Keratinocyte (primary cell): ENCODE data around the gene EMP1.

ENCODE experiments used
- EZH2 ChIP-seq: IDR thresholded peaks from one replicate; pipeline ENCODE4 v1.6.1; 2012; ENCODE audit warnings: inconsistent platforms, mild to moderate bottlenecking, low read length, moderate library complexity
- TF ChIP-seq, protein P1 (sequence below), 3 experiments: IDR thresholded peaks in 1 of 3; conservative IDR thresholded peaks in 1 of 3; optimal IDR thresholded peaks in 1 of 3; 2 replicates in 2 of 3; 3 replicates in 1 of 3; pipeline versions ENCODE3 to v1.5.1; 2011; ENCODE audit warnings: low read length in 3 of 3, mild to moderate bottlenecking in 3 of 3, moderate library complexity in 2 of 3, control low read depth in 1 of 3, inconsistent platforms in 1 of 3; ENCODE audit not compliant: insufficient read depth in 2 of 3; ENCODE audit errors: extremely low read depth in 1 of 3

DNA sequence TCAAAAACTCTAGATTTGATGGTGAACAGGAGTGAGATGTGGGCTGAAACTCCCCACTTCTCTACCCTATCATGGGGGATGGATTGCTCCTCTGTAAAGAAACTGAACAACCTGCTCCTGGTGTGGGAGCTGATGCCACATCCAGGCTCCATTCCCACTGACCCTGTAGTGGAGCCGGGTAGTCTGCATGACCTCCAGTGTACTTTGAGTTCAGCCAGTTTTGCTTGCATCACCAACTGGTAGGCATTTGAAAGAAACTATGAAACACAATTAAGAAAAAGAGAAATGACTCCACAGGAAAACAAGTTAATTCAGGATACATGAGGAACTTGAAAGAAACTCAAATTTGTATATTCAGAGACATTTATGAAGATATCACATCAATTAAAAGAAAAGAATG, 27.3 kb upstream of the EMP1 start:
- TF ChIP-seq, protein P1, sequence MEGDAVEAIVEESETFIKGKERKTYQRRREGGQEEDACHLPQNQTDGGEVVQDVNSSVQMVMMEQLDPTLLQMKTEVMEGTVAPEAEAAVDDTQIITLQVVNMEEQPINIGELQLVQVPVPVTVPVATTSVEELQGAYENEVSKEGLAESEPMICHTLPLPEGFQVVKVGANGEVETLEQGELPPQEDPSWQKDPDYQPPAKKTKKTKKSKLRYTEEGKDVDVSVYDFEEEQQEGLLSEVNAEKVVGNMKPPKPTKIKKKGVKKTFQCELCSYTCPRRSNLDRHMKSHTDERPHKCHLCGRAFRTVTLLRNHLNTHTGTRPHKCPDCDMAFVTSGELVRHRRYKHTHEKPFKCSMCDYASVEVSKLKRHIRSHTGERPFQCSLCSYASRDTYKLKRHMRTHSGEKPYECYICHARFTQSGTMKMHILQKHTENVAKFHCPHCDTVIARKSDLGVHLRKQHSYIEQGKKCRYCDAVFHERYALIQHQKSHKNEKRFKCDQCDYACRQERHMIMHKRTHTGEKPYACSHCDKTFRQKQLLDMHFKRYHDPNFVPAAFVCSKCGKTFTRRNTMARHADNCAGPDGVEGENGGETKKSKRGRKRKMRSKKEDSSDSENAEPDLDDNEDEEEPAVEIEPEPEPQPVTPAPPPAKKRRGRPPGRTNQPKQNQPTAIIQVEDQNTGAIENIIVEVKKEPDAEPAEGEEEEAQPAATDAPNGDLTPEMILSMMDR (optimal IDR thresholded peaks at IDR 0.05 in 1 of 3, IDR thresholded peaks at IDR 0.05 in 1 of 3, conservative IDR thresholded peaks at IDR 0.05 in 1 of 3; ENCODE audit: extremely low read depth in 1 of 3, insufficient read depth in 2 of 3, low read length in 3 of 3), result no peak
- no peak for TF ChIP-seq EZH2
